Tibial nerve (tissue), 4 donors: Measurements from ENCODE around the gene LTB4R. TPM values are rescaled to one million over a fixed set of nuclear protein-coding genes. Genes with fewer than 3 reads are reported as not detected.

Source experiments
- DNase-seq, 2 donors: peaks; one replicate each; pipeline ENCODE4 v3.0.0-alpha.2; 2019; ENCODE audit warnings: low spot score in 2 of 2
- H3K27ac ChIP-seq, 4 donors: fragments of 200-600 bp; sonication (generic) in 3 of 4; one replicate each; pipeline ENCODE4 v1.5.1; 2017 to 2019; ENCODE audit warnings: mild to moderate bottlenecking in 1 of 4
- H3K27me3 ChIP-seq, 2 donors: fragments of 200-600 bp; sonication (generic) in 1 of 2; one replicate each; pipeline versions ENCODE4 v1.5.1 to v1.6.0; 2017 to 2019
- H3K36me3 ChIP-seq, 3 donors: fragments of 200-600 bp; sonication (generic); one replicate each; pipeline ENCODE4 v1.5.1; 2018 to 2019
- H3K4me1 ChIP-seq, 4 donors: fragments of 200-600 bp; sonication (generic) in 3 of 4; one replicate each; pipeline ENCODE4 v1.5.1; 2017 to 2019
- H3K4me3 ChIP-seq, 4 donors: fragments of 200-600 bp; sonication (generic) in 3 of 4; one replicate each; pipeline ENCODE4 v1.5.1; 2017 to 2019; ENCODE audit warnings: mild to moderate bottlenecking in 1 of 4, moderate library complexity in 1 of 4
- H3K9me3 ChIP-seq, 4 donors: fragments of 200-600 bp; sonication (generic) in 3 of 4; one replicate each; pipeline ENCODE4 v1.5.1; 2017 to 2019
- CTCF ChIP-seq, 5 experiments: fragments of 200-600 bp in 3 of 5; fragments of 450-650 bp in 2 of 5; sonication (generic) in 3 of 5; IDR thresholded peaks; one replicate each; pipeline ENCODE4 v1.5.1; 2016 to 2019; ENCODE audit warnings: antibody characterized with exemption in 5 of 5, mild to moderate bottlenecking in 3 of 5, moderate library complexity in 2 of 5
- EP300 ChIP-seq, 2 donors: sonication (generic); formaldehyde crosslinking; IDR thresholded peaks; one replicate each; pipeline ENCODE4 v1.6.1; 2017; ENCODE audit warnings: antibody characterized with exemption in 2 of 2, mild to moderate bottlenecking in 1 of 2
- POLR2A ChIP-seq, 2 donors: fragments of 450-650 bp; IDR thresholded peaks; one replicate each; pipeline ENCODE4 v1.6.1; 2017; ENCODE audit warnings: antibody characterized with exemption in 2 of 2, mild to moderate bottlenecking in 2 of 2, moderate library complexity in 2 of 2
- WGBS, 2 donors: methylation state at CpG; one replicate each; pipeline ENCODE4 v1.1.5; 2018; 5-methylcytosine and 5-hydroxymethylcytosine counted together
- total RNA-seq, 4 donors: library from RNA; depleted of rRNA; stranded (reverse); fragments of >200 nt; gene quantifications; one replicate each; pipeline ENCODE4 v1.1.0, GENCODE V29; 2016

The LTB4R gene
- total RNA-seq, 4 donors from 2014 or later: 8.4 to 14.4 (median 11.8) TPM

- 63 to 67% methylated on average over 12 of the region's 12 CpGs for WGBS, 2 donors
- Histone ChIP-seq H3K36me3 (peaks cover 0 to 47% (median 6%) of the 10 kb centered on the region in 3 donors), H3K27me3 (no peaks in the 10 kb centered on the region), H3K9me3 (no peaks in the 10 kb centered on the region), H3K27ac (peak overlapping the region in 1 of 4 donors; percentile 31), H3K4me3 (no peak overlapping the region), H3K4me1 (peaks cover 0 to 47% (median 13%) of the 10 kb centered on the region in 4 donors)
- peak in 1 of 2 donors; percentile 67 for DNase-seq
- no peak for TF ChIP-seq POLR2A (IDR thresholded peaks at IDR 0.05)
- TF ChIP-seq CTCF (IDR thresholded peaks at IDR 0.05): peak; percentile 45 to 76 (median 58)
- TF ChIP-seq EP300 (IDR thresholded peaks at IDR 0.05): peak in 1 of 2 donors; percentile 18
Observed at GRCh38 chr14:24296341-24297157, 14.8 kb upstream of the LTB4R start.

GRCh38 chr14:24297190-24297964 is 13.9 kb upstream of the LTB4R start:
- DNase-seq: no peak
- Histone ChIP-seq H3K4me3 (no peak overlapping the region), H3K27ac (no peak overlapping the region), H3K9me3 (no peaks in the 10 kb centered on the region), H3K36me3 (peaks cover 0 to 47% (median 14%) of the 10 kb centered on the region in 3 donors), H3K27me3 (no peaks in the 10 kb centered on the region), H3K4me1 (peaks cover 0 to 48% (median 13%) of the 10 kb centered on the region in 4 donors)
- TF ChIP-seq POLR2A (IDR thresholded peaks at IDR 0.05): no peak
- TF ChIP-seq CTCF (IDR thresholded peaks at IDR 0.05): peak in 2 of 5 experiments; percentile 8 to 13
- TF ChIP-seq EP300 (IDR thresholded peaks at IDR 0.05): no peak
- 42 to 47% methylated on average over 5 of the region's 5 CpGs for WGBS, 2 donors

- Histone ChIP-seq H3K27me3 (no peaks in the 10 kb centered on the region), H3K27ac (peak overlapping the region in 3 of 4 donors; percentile 85 to 92 (median 87)), H3K4me1 (peaks cover 0 to 48% (median 13%) of the 10 kb centered on the region in 4 donors), H3K9me3 (no peaks in the 10 kb centered on the region), H3K36me3 (peaks cover 0 to 48% (median 29%) of the 10 kb centered on the region in 3 donors), H3K4me3 (peak overlapping the region; percentile 70 to 96 (median 88))
- WGBS, 2 donors: 37 to 44% methylated on average over 7 of the region's 7 CpGs
- TF ChIP-seq POLR2A (IDR thresholded peaks at IDR 0.05) (no peak), EP300 (IDR thresholded peaks at IDR 0.05) (no peak), CTCF (IDR thresholded peaks at IDR 0.05) (no peak)
- DNase-seq: no peak
Observed at GRCh38 chr14:24298892-24299254, 12.4 kb upstream of the LTB4R start.

GRCh38 chr14:24299255-24300191 is 11.8 kb upstream of the LTB4R start, which contains the start of the genes DHRS1 and NOP9:
DHRS1 (minus strand) TSS chr14:24299780; CDS start chr14:24299106, 674 bp downstream.
NOP9 (plus strand) TSS chr14:24299850; CDS start chr14:24299955, 105 bp downstream.
- 1 to 2% methylated on average over 29 to 69 of the region's 75 CpGs for WGBS, 2 donors
- H3K4me1 ChIP-seq: peaks cover 0 to 48% (median 13%) of the 10 kb centered on the region in 4 donors
- TF ChIP-seq CTCF (IDR thresholded peaks at IDR 0.05) (peak in 2 of 5 experiments; percentile 3 to 32), POLR2A (IDR thresholded peaks at IDR 0.05) (peak; percentile 19 to 62), EP300 (IDR thresholded peaks at IDR 0.05) (peak; percentile 88 to 91)
- H3K27me3 ChIP-seq: no peaks in the 10 kb centered on the region
- H3K9me3 ChIP-seq: no peaks in the 10 kb centered on the region
- H3K27ac ChIP-seq: peak within 1 kb of the TSS; percentile 57 to 92 (median 86)
- peaks cover 3 to 53% (median 36%) of the 10 kb centered on the region in 3 donors for H3K36me3 ChIP-seq
- peak within 1 kb of the TSS; percentile 70 to 96 (median 88) for H3K4me3 ChIP-seq
- peak; percentile 83 to 94 for DNase-seq
